MCF 10A (cell line): ENCODE results near the gene LSM2. TPM values are rescaled to one million over a fixed set of nuclear protein-coding genes. Genes with fewer than 3 reads are reported as not detected.

Experiments
- BruUV-seq: library from RNA; stranded (reverse); fragments of 400-500 nt; replicated peaks from 2 replicates; lab custom pipeline; 2021; lab: Mats Ljungman, UMichigan
- CTCF ChIA-PET: fragments of 300-600 bp; sonication (Branson Sonifier 250); formaldehyde crosslinking; extraction: SDS; loops from one replicate; lab custom pipeline; 2021; ENCODE audit warnings: antibody characterized with exemption, inconsistent platforms; lab: Yijun Ruan, JAX
- POLR2A ChIA-PET: fragments of 300-600, 350-650 bp; sonication (Branson Sonifier 250); formaldehyde crosslinking; extraction: SDS; loops from one replicate; lab custom pipeline; 2020; ENCODE audit warnings: antibody characterized with exemption, inconsistent platforms; lab: Yijun Ruan, JAX
- DNase-seq: peaks from one replicate; pipeline ENCODE4 v3.0.0-alpha.2; 2018; ENCODE audit not compliant: unreplicated experiment
- H3K27ac Mint-ChIP-seq: one replicate; pipeline ENCODE4 v1.8.0; 2022; ENCODE audit warnings: mild to moderate bottlenecking, low read depth, mixed read lengths; ENCODE audit not compliant: unreplicated experiment
- H3K27me3 Mint-ChIP-seq: one replicate; pipeline ENCODE4 v1.8.0; 2022; ENCODE audit warnings: mixed read lengths; ENCODE audit not compliant: insufficient read depth, unreplicated experiment
- H3K36me3 Mint-ChIP-seq: one replicate; pipeline ENCODE4 v1.8.0; 2022; ENCODE audit warnings: mild to moderate bottlenecking, moderate library complexity, mixed read lengths; ENCODE audit not compliant: insufficient read depth, unreplicated experiment
- H3K4me1 Mint-ChIP-seq: one replicate; pipeline ENCODE4 v1.8.0; 2022; ENCODE audit warnings: mixed read lengths; ENCODE audit not compliant: insufficient read depth, unreplicated experiment
- H3K4me3 Mint-ChIP-seq: one replicate; pipeline ENCODE4 v1.8.0; 2022; ENCODE audit warnings: mild to moderate bottlenecking, moderate library complexity, mixed read lengths; ENCODE audit not compliant: unreplicated experiment
- H3K9me3 Mint-ChIP-seq: one replicate; pipeline ENCODE4 v1.8.0; 2022; ENCODE audit warnings: mixed read lengths; ENCODE audit not compliant: unreplicated experiment
- CTCF ChIP-seq: fragments of 200-600 bp; IDR thresholded peaks from one replicate; pipeline ENCODE4 v1.8.0; 2022; ENCODE audit warnings: antibody characterized with exemption, mild to moderate bottlenecking; ENCODE audit not compliant: unreplicated experiment
- intact Hi-C: fragments of 100-400 bp; cut with micrococcal nuclease; formaldehyde crosslinking; loops from 2 replicates; pipeline ENCODE4 v1.14.1; 2022
- total RNA-seq: library from RNA; stranded (reverse); gene quantifications from 2 replicates; pipeline ENCODE4 v1.2.3, GENCODE V29; 2022

LSM2 gene
- total RNA-seq, 1 experiment from 2014 or later = 47.4 TPM

- DNase-seq = no peak
- Mint-ChIP-seq H3K4me1 (peaks cover 5% of the 10 kb centered on the region), H3K9me3 (no peaks in the 10 kb centered on the region), H3K4me3 (no peak overlapping the region), H3K27ac (no peak overlapping the region), H3K36me3 (no peaks in the 10 kb centered on the region), H3K27me3 (no peaks in the 10 kb centered on the region)
- ChIA-PET POLR2A (interaction anchor here (0.7 kb wide), 1 partner anchor 29 kb away, joined by 3 read pairs; the partner anchor contains the start of gene MSH5), CTCF (interaction anchor here (0.5 to 2.2 kb wide), 13 partner anchors 10 to 88 kb away, joined by 3 to 19 read pairs (median 5); partner anchors contain the start of gene LY6G5C)
- intact Hi-C loops = loop anchor here (1.0 to 2.0 kb wide), 2 partner anchors 40 to 87 kb away; partner anchors contain the start of genes DDAH2 and LY6G5C
- no TSS peak for BruUV-seq
- TF ChIP-seq CTCF = no peak
These were observed 38.2 kb downstream of the LSM2 start for GRCh38 chr6:31768363-31769257.

GRCh38 chr6:31767096-31767645 lies 39.6 kb downstream of the LSM2 start:
- H3K27me3 Mint-ChIP-seq = no peaks in the 10 kb centered on the region
- ChIA-PET POLR2A (no interaction called here), CTCF (no interaction called here)
- no peak overlapping the region for H3K4me3 Mint-ChIP-seq
- no peak for TF ChIP-seq CTCF
- BruUV-seq = no TSS peak
- no peaks in the 10 kb centered on the region for H3K36me3 Mint-ChIP-seq
- DNase-seq = no peak
- no peaks in the 10 kb centered on the region for H3K4me1 Mint-ChIP-seq
- no peaks in the 10 kb centered on the region for H3K9me3 Mint-ChIP-seq
- H3K27ac Mint-ChIP-seq = no peak overlapping the region
- intact Hi-C loops = no loop called here

GRCh38 chr6:31765910-31766794 lies 40.6 kb downstream of the LSM2 start:
- no TSS peak for BruUV-seq
- CTCF ChIA-PET = no interaction called here
- H3K27ac Mint-ChIP-seq = no peak overlapping the region

More at GRCh38 chr6:31765910-31766794, 40.6 kb downstream of the LSM2 start:
- intact Hi-C loops = no loop called here
- POLR2A ChIA-PET = interaction anchor here (0.8 kb wide), 1 partner anchor 13 kb away, joined by 3 read pairs; no protein-coding TSS in a partner anchor
- no peak for DNase-seq
- Mint-ChIP-seq H3K9me3 (no peaks in the 10 kb centered on the region), H3K36me3 (no peaks in the 10 kb centered on the region), H3K4me3 (no peak overlapping the region), H3K4me1 (no peaks in the 10 kb centered on the region), H3K27me3 (no peaks in the 10 kb centered on the region)
- no peak for TF ChIP-seq CTCF
